Right lobe of liver (tissue), 4 donors: Measurements from ENCODE around the gene RASSF5.

Experiments used
- CTCF ChIP-seq, 4 donors: fragments of 200-600 bp in 3 of 4; fragments of 450-650 bp in 1 of 4; IDR thresholded peaks; one replicate each; pipeline versions ENCODE4 v1.5.1 to v1.8.0; 2016 to 2022; ENCODE audit warnings: antibody characterized with exemption in 4 of 4, mild to moderate bottlenecking in 2 of 4
- POLR2A ChIP-seq: fragments of 450-650 bp; IDR thresholded peaks from one replicate; pipeline ENCODE4 v1.6.1; 2017; ENCODE audit warnings: antibody characterized with exemption, mild to moderate bottlenecking
- donor health status: DM: no; HTN: no; CAD: no.
- donor health status: DM: no; HTN: no; CAD: no.
- donor health status: DM: no; HTN: yes; CAD: no.

GRCh38 chr1:206600527-206600926 lies 93.2 kb downstream of the RASSF5 start:
- no peak for TF ChIP-seq CTCF (IDR thresholded peaks at IDR 0.05)
- no peak for TF ChIP-seq POLR2A
